Measurements from ENCODE around the gene HSD17B14. TPM values are rescaled to one million over a fixed set of nuclear protein-coding genes. Genes with fewer than 3 reads are reported as not detected.

The HSD17B14 gene
- total and polyA plus RNA-seq, 2 of the 13 experiments (the other 11 are each of a cell fraction or from before 2014, with no cell fraction given): 0.58 to 1.2 TPM

GRCh38 chr19:48870048-48870447 is 33.8 kb upstream of the HSD17B14 start:
- Histone ChIP-seq H3K9ac (ENCODE audit: insufficient read depth, low read depth, low read length) (no peak overlapping the region), H3K4me3 (replicated peaks in 1 of 3; ENCODE audit: insufficient read depth in 1 of 3, low read depth in 2 of 3, low read length in 3 of 3) (no peak overlapping the region), H3K9me3 (ENCODE audit: low read length) (no peaks in the 10 kb centered on the region), H2AFZ (ENCODE audit: low read length) (no peak overlapping the region), H4K20me1 (ENCODE audit: insufficient read depth, low read length) (peaks cover 21% of the 10 kb centered on the region), H3K4me1 (ENCODE audit: insufficient read depth, low read length) (peaks cover 44% of the 10 kb centered on the region), H3K4me2 (ENCODE audit: low read depth, low read length) (no peak overlapping the region), H3K79me2 (ENCODE audit: insufficient read depth, low read length) (peaks cover 26% of the 10 kb centered on the region), H3K27ac (ENCODE audit: extremely low read length, insufficient read depth, low read length) (no peak overlapping the region), H3K36me3 (replicated peaks in 1 of 2; ENCODE audit: control insufficient read depth in 1 of 2, insufficient read depth in 2 of 2, low read length in 2 of 2) (peaks cover 9 to 19% of the 10 kb centered on the region in 2 experiments), H3K27me3 (ENCODE audit: control insufficient read depth in 1 of 2, insufficient read depth in 2 of 2, low read length in 2 of 2) (no peaks in the 10 kb centered on the region; a peak in 1 of 5 replicates)
- in situ Hi-C loops (cut with HindIII; ENCODE audit: extremely low pct_ligation_motif_present, low pct_unique_long_range_greater_than_20kb): loop anchor here (5.0 kb wide), 1 partner anchor 92 kb away; no protein-coding TSS in a partner anchor
- no peak for FAIRE-seq
- no TSS peak for BruUV-seq (replicated peaks)
- ChIA-PET POLR2A (no interaction called here), CTCF (ENCODE audit: low intra/inter-chr PET ratio, low total read pairs) (no interaction called here)
- TF ChIP-seq ZSCAN20 (CRISPR knock-in tag; IDR thresholded peaks at IDR 0.05; ENCODE audit: borderline replicate concordance) (no peak), PRPF4 (IDR thresholded peaks at IDR 0.05; ENCODE audit: low read depth, low read length, poor library complexity, severe bottlenecking) (no peak), PATZ1 (CRISPR knock-in tag; IDR thresholded peaks at IDR 0.05) (no peak), ZNF629 (CRISPR knock-in tag; conservative IDR thresholded peaks at IDR 0.05) (peak; percentile 88), THAP11 (CRISPR knock-in tag; IDR thresholded peaks at IDR 0.05) (no peak)
- intact Hi-C loops (cut with micrococcal nuclease; ENCODE audit: unreplicated experiment): loop anchor here (10.0 kb wide), 1 partner anchor 95 kb away; the partner anchor contains the start of gene FTL
- ATAC-seq: no peak
- no peak for DNase-seq (ENCODE audit: low spot score)
- WGBS (ENCODE audit: low lambda C conversion rate): 84% methylated on average over 9 of the region's 9 CpGs

All from HepG2 (cell line).